Kidney (tissue), 14 donors: Measurements from ENCODE around the gene FKBP4. TPM values are rescaled to one million over a fixed set of nuclear protein-coding genes. Genes with fewer than 3 reads are reported as not detected.
A peak's percentile ranks its signal among the peaks of the same experiment; 100 is the strongest.

Source experiments
- DNase-seq, 5 donors: peaks; one replicate each; pipeline ENCODE4 v3.0.0-alpha.2; 2013 to 2020
- FAIRE-seq: peaks from 2 replicates; lab custom pipeline; 2012; peaks lifted over from hg19 to GRCh38; lab: Jason Lieb, UNC
- H3K27ac ChIP-seq, 2 donors: one replicate each; pipeline ENCODE4 v1.7.0; 2013; ENCODE audit warnings: low read depth in 2 of 2, low read length in 2 of 2, inconsistent platforms in 1 of 2
- H3K27me3 ChIP-seq: one replicate; pipeline ENCODE4 v1.7.1; 2013; ENCODE audit warnings: low read length, inconsistent platforms; ENCODE audit not compliant: control insufficient read depth, insufficient read depth
- H3K36me3 ChIP-seq, 3 donors: one replicate each; pipeline versions ENCODE4 v1.7.0 to v1.7.1; 2013; ENCODE audit warnings: low read length in 3 of 3, control low read depth in 1 of 3, inconsistent platforms in 1 of 3; ENCODE audit not compliant: insufficient read depth in 3 of 3, control insufficient read depth in 2 of 3
- H3K4me1 ChIP-seq, 3 donors: one replicate each; pipeline versions ENCODE4 v1.7.0 to v1.7.1; 2013; ENCODE audit warnings: low read length in 3 of 3, inconsistent platforms in 1 of 3, low read depth in 1 of 3; ENCODE audit not compliant: control insufficient read depth in 2 of 3, insufficient read depth in 2 of 3
- H3K4me3 ChIP-seq, 3 donors: one replicate each; pipeline versions ENCODE4 v1.7.0 to v1.8.1; 2013; ENCODE audit warnings: low read length in 3 of 3, control low read depth in 1 of 3, inconsistent platforms in 1 of 3
- H3K9ac ChIP-seq, 3 donors: one replicate each; pipeline versions ENCODE4 v1.7.0 to v1.7.1; 2013; ENCODE audit warnings: low read length in 3 of 3, control low read depth in 1 of 3, inconsistent platforms in 1 of 3
- H3K9me3 ChIP-seq, 3 donors: one replicate each; pipeline versions ENCODE4 v1.7.0 to v1.7.1; 2013; ENCODE audit warnings: low read length in 3 of 3, control low read depth in 1 of 3, inconsistent platforms in 1 of 3; ENCODE audit not compliant: control insufficient read depth in 2 of 3, insufficient read depth in 1 of 3
- intact Hi-C: fragments of 100-400 bp; cut with DNase I; formaldehyde crosslinking; loops from one replicate; pipeline ENCODE4 v1.11.1; 2022
- polyA plus RNA-seq: library from polyadenylated mRNA; stranded (reverse); fragments of 350-450 nt; fragmentation: Illumina TruSeq; extraction: RNeasy Lipid Tissue Mini Kit (QIAGEN cat#74804); gene quantifications from one replicate; pipeline ENCODE4 v1.2.3, GENCODE V29; 2014; ENCODE audit warnings: low read depth, low replicate concordance; ENCODE audit not compliant: insufficient read depth
- total RNA-seq: library from RNA; stranded (reverse); fragmentation: NEBNext Ultra II Directional; extraction: Animal tissue kit (Norgen Biotek cat#: 25700); gene quantifications from one replicate; pipeline ENCODE4 v1.2.1, GENCODE V29; 2021
- TF ChIP-seq, protein P1 (sequence below): IDR thresholded peaks from 3 replicates; pipeline ENCODE4 v1.5.1; 2012; ENCODE audit warnings: mild to moderate bottlenecking, moderate library complexity, borderline replicate concordance; ENCODE audit not compliant: insufficient read depth; ENCODE audit errors: extremely low read depth
- donor health status: control.
- donor health status: control.
- donor health status: control.
- donor health status: control.
- donor health status: control.
- donor health status: DM: yes; HTN: yes; CAD: no.
- donor health status: Normal renal cell carcinoma (clear cell type).

Gene FKBP4
- total and polyA plus RNA-seq, 2 donors from 2014 or later = 70.2 to 114 TPM

GRCh38 chr12:2832550-2833127, 37.9 kb downstream of the FKBP4 start:
- Histone ChIP-seq H3K27ac (no peak overlapping the region), H3K9me3 (no peaks in the 10 kb centered on the region), H3K27me3 (no peaks in the 10 kb centered on the region), H3K36me3 (peaks cover 0 to 12% (median 8%) of the 10 kb centered on the region in 3 donors), H3K4me3 (peak overlapping the region in 1 of 3 donors; percentile 16), H3K4me1 (peaks cover 0 to 6% (median 3%) of the 10 kb centered on the region in 3 donors), H3K9ac (no peak overlapping the region)
- TF ChIP-seq, protein P1, sequence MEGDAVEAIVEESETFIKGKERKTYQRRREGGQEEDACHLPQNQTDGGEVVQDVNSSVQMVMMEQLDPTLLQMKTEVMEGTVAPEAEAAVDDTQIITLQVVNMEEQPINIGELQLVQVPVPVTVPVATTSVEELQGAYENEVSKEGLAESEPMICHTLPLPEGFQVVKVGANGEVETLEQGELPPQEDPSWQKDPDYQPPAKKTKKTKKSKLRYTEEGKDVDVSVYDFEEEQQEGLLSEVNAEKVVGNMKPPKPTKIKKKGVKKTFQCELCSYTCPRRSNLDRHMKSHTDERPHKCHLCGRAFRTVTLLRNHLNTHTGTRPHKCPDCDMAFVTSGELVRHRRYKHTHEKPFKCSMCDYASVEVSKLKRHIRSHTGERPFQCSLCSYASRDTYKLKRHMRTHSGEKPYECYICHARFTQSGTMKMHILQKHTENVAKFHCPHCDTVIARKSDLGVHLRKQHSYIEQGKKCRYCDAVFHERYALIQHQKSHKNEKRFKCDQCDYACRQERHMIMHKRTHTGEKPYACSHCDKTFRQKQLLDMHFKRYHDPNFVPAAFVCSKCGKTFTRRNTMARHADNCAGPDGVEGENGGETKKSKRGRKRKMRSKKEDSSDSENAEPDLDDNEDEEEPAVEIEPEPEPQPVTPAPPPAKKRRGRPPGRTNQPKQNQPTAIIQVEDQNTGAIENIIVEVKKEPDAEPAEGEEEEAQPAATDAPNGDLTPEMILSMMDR = no peak
- DNase-seq = no peak
- no peak for FAIRE-seq
- intact Hi-C loops = no loop called here

- intact Hi-C loops = no loop called here
- Histone ChIP-seq H3K27ac (no peak overlapping the region), H3K36me3 (peaks cover 0 to 7% (median 5%) of the 10 kb centered on the region in 3 donors), H3K27me3 (no peaks in the 10 kb centered on the region), H3K4me1 (peaks cover 0 to 6% (median 3%) of the 10 kb centered on the region in 3 donors), H3K9me3 (no peaks in the 10 kb centered on the region), H3K9ac (no peak overlapping the region), H3K4me3 (peak overlapping the region in 2 of 3 donors; percentile 16 to 29)
- DNase-seq (no peak), FAIRE-seq (no peak)
- TF ChIP-seq, protein P1 = no peak
Measured at GRCh38 chr12:2833327-2833726, 38.6 kb downstream of the FKBP4 start.

GRCh38 chr12:2833810-2834209, 39.0 kb downstream of the FKBP4 start:
- Histone ChIP-seq H3K4me3 (peak overlapping the region in 1 of 3 donors; percentile 38), H3K4me1 (peaks cover 0 to 6% (median 3%) of the 10 kb centered on the region in 3 donors), H3K9ac (peak overlapping the region in 1 of 3 donors; percentile 40), H3K9me3 (no peaks in the 10 kb centered on the region), H3K36me3 (peaks cover 0 to 7% (median 5%) of the 10 kb centered on the region in 3 donors), H3K27ac (peak overlapping the region in 1 of 2 donors; percentile 39), H3K27me3 (no peaks in the 10 kb centered on the region)
- intact Hi-C loops = no loop called here
- FAIRE-seq (no peak), DNase-seq (peak in 2 of 5 donors; percentile 46 to 81)
- TF ChIP-seq, protein P1 = no peak
